H1 (cell line): ENCODE data around the gene FAM168B. TPM values are rescaled to one million over a fixed set of nuclear protein-coding genes. Genes with fewer than 3 reads are reported as not detected.

Source experiments
- CTCF ChIA-PET: fragments of 300-600 bp; sonication (Branson Sonifier 250); formaldehyde crosslinking; loops from one replicate; lab custom pipeline; 2021; ENCODE audit not compliant: partially characterized antibody; lab: Charles Lee
- POLR2A ChIA-PET: fragments of 300-600 bp; sonication (Branson Sonifier 250); formaldehyde crosslinking; loops from one replicate; lab custom pipeline; 2021; ENCODE audit warnings: inconsistent platforms; ENCODE audit not compliant: partially characterized antibody; lab: Charles Lee
- DNase-seq, 2 experiments: peaks; one replicate each; pipeline versions ENCODE4 v3.0.0 to v3.0.0-alpha.2; 2010 to 2022; ENCODE audit warnings: low spot score in 2 of 2, low read depth in 1 of 2, mixed read lengths in 1 of 2
- FAIRE-seq: peaks from 2 replicates; lab custom pipeline; 2011; peaks lifted over from hg19 to GRCh38; lab: Jason Lieb, UNC
- H2AFZ ChIP-seq: 2 replicates; pipeline ENCODE4 v1.8.1; 2012; ENCODE audit warnings: low read length, inconsistent platforms
- H2AK5ac ChIP-seq: 2 replicates; pipeline ENCODE4 v1.6.1; 2013; ENCODE audit warnings: low read depth, low read length
- H2BK120ac ChIP-seq: replicated peaks from 2 replicates; pipeline ENCODE3; 2013; ENCODE audit warnings: low read depth, low read length, inconsistent platforms
- H2BK12ac ChIP-seq: 2 replicates; pipeline ENCODE4 v1.6.1; 2013; ENCODE audit warnings: low read depth, low read length
- H2BK15ac ChIP-seq: 2 replicates; pipeline ENCODE4 v1.6.1; 2013; ENCODE audit warnings: low read length
- H2BK20ac ChIP-seq: 2 replicates; pipeline ENCODE4 v1.6.1; 2013; ENCODE audit warnings: low read length
- H2BK5ac ChIP-seq: 2 replicates; pipeline ENCODE4 v1.6.1; 2013; ENCODE audit warnings: low read depth, low read length
- H3K14ac ChIP-seq: 2 replicates; pipeline ENCODE4 v1.6.1; 2013; ENCODE audit warnings: inconsistent platforms; ENCODE audit not compliant: insufficient read length
- H3K18ac ChIP-seq: 2 replicates; pipeline ENCODE4 v1.6.1; 2013; ENCODE audit warnings: low read length; ENCODE audit errors: extremely low read depth
- H3K23ac ChIP-seq: 2 replicates; pipeline ENCODE4 v1.6.1; 2013; ENCODE audit warnings: inconsistent platforms; ENCODE audit not compliant: insufficient read length
- H3K23me2 ChIP-seq: 2 replicates; pipeline ENCODE4 v1.6.1; 2013; ENCODE audit warnings: low read depth, low read length
- H3K27ac ChIP-seq: 2 replicates; pipeline ENCODE4 v1.6.1; 2011; ENCODE audit warnings: low read depth, low read length, inconsistent platforms
- H3K27me3 ChIP-seq, 4 experiments: replicated peaks in 1 of 4; 1 replicate in 1 of 4; 2 replicates in 3 of 4; pipeline versions ENCODE4 v1.6.1 to v1.8.1; 2011 to 2013; ENCODE audit warnings: low read length in 3 of 4, mild to moderate bottlenecking in 3 of 4, inconsistent platforms in 2 of 4, mixed read lengths in 2 of 4, moderate library complexity in 1 of 4; ENCODE audit not compliant: control insufficient read depth in 3 of 4, insufficient read depth in 3 of 4; ENCODE audit errors: extremely low read depth in 1 of 4
- H3K36me3 ChIP-seq, 4 experiments: 2 replicates each; pipeline versions ENCODE4 v1.6.1 to v1.8.1; 2011 to 2013; ENCODE audit warnings: mild to moderate bottlenecking in 4 of 4, low read length in 3 of 4, moderate library complexity in 2 of 4, control low read depth in 1 of 4, inconsistent platforms in 1 of 4; ENCODE audit not compliant: insufficient read depth in 4 of 4, control insufficient read depth in 2 of 4
- H3K4ac ChIP-seq: replicated peaks from 2 replicates; pipeline ENCODE3; 2013; ENCODE audit warnings: low read length, low read depth, mixed read lengths, inconsistent platforms; ENCODE audit not compliant: insufficient read length
- H3K4me1 ChIP-seq, 4 experiments: replicated peaks in 1 of 4; 1 replicate in 1 of 4; 2 replicates in 3 of 4; pipeline versions ENCODE4 v1.6.1 to v1.8.1; 2011 to 2013; ENCODE audit warnings: low read length in 3 of 4, inconsistent platforms in 2 of 4, mixed read lengths in 1 of 4; ENCODE audit not compliant: insufficient read depth in 4 of 4, control insufficient read depth in 3 of 4
- H3K4me2 ChIP-seq, 2 experiments: 2 replicates each; pipeline versions ENCODE4 v1.6.1 to v1.8.1; 2011 to 2013; ENCODE audit warnings: low read depth in 2 of 2, low read length in 2 of 2, control low read depth in 1 of 2, inconsistent platforms in 1 of 2, mild to moderate bottlenecking in 1 of 2; ENCODE audit not compliant: insufficient read depth in 1 of 2
- H3K4me3 ChIP-seq, 4 experiments: fragments of 200-600, 300-600 bp in 1 of 4; sonication (generic), shearing (Covaris generic), sonication (Bioruptor Twin) in 1 of 4; 2 replicates each; pipeline versions ENCODE4 v1.5.1 to v1.8.1; 2011 to 2016; ENCODE audit warnings: low read length in 4 of 4, low read depth in 3 of 4, control low read depth in 2 of 4, inconsistent platforms in 2 of 4, mild to moderate bottlenecking in 2 of 4, mixed read lengths in 1 of 4, moderate library complexity in 1 of 4; ENCODE audit not compliant: insufficient read depth in 2 of 4; ENCODE audit errors: extremely low read depth in 1 of 4
- H3K56ac ChIP-seq: replicated peaks from 2 replicates; pipeline ENCODE3; 2013; ENCODE audit warnings: low read depth, mild to moderate bottlenecking, mixed read lengths, low read length, inconsistent platforms; ENCODE audit not compliant: insufficient read length
- H3K79me1 ChIP-seq: 2 replicates; pipeline ENCODE4 v1.6.1; 2013; ENCODE audit warnings: low read depth, low read length, control low read depth
- H3K79me2 ChIP-seq, 2 experiments: 2 replicates each; pipeline versions ENCODE4 v1.6.1 to v1.8.1; 2012 to 2013; ENCODE audit warnings: low read length in 2 of 2, mild to moderate bottlenecking in 2 of 2, inconsistent platforms in 1 of 2; ENCODE audit not compliant: insufficient read depth in 2 of 2, control insufficient read depth in 1 of 2
- H3K9ac ChIP-seq, 4 experiments: replicated peaks in 1 of 4; 1 replicate in 1 of 4; 2 replicates in 3 of 4; pipeline versions ENCODE4 v1.6.1 to v1.8.1; 2011 to 2013; ENCODE audit warnings: low read depth in 3 of 4, low read length in 3 of 4, control low read depth in 2 of 4, mild to moderate bottlenecking in 2 of 4, moderate library complexity in 2 of 4, inconsistent platforms in 1 of 4; ENCODE audit errors: extremely low read depth in 1 of 4
- H3K9me3 ChIP-seq, 2 experiments: 2 replicates each; pipeline versions ENCODE4 v1.6.1 to v1.8.1; 2012 to 2013; ENCODE audit warnings: mild to moderate bottlenecking in 2 of 2, moderate library complexity in 2 of 2, control low read depth in 1 of 2, inconsistent platforms in 1 of 2, low read depth in 1 of 2, low read length in 1 of 2, mixed read lengths in 1 of 2; ENCODE audit not compliant: insufficient read depth in 2 of 2
- H4K20me1 ChIP-seq, 2 experiments: replicated peaks in 1 of 2; 2 replicates each; pipeline versions ENCODE3 to v1.8.1; 2011 to 2013; ENCODE audit warnings: inconsistent platforms in 2 of 2, low read length in 2 of 2, mild to moderate bottlenecking in 1 of 2; ENCODE audit not compliant: insufficient read depth in 2 of 2, control insufficient read depth in 1 of 2
- H4K5ac ChIP-seq: 2 replicates; pipeline ENCODE4 v1.6.1; 2013; ENCODE audit warnings: low read length, low read depth, mixed read lengths, inconsistent platforms; ENCODE audit not compliant: insufficient read length
- H4K8ac ChIP-seq: 2 replicates; pipeline ENCODE4 v1.8.0; 2013; ENCODE audit warnings: mild to moderate bottlenecking, moderate library complexity, low read length, inconsistent platforms; ENCODE audit not compliant: insufficient read depth; ENCODE audit errors: extremely low read depth
- H4K91ac ChIP-seq: replicated peaks from 2 replicates; pipeline ENCODE3; 2013; ENCODE audit warnings: low read length, mixed read lengths, inconsistent platforms; ENCODE audit not compliant: insufficient read length
- SRF ChIP-seq: IDR thresholded peaks from 2 replicates; pipeline ENCODE4 v1.6.1; 2011; ENCODE audit warnings: mild to moderate bottlenecking, low read depth, low read length, moderate library complexity
- WGBS, 2 experiments: shearing (Covaris generic) in 1 of 2; methylation state at CpG; one replicate each; pipeline versions ENCODE4 v1.1.6 to v1.1.7; 2013 to 2015; ENCODE audit warnings: low lambda C conversion rate in 2 of 2, mixed read lengths in 2 of 2, inconsistent platforms in 1 of 2, low coverage in 1 of 2, missing lambda C conversion rate in 1 of 2; ENCODE audit not compliant: insufficient replicate concordance in 2 of 2, insufficient coverage in 1 of 2, insufficient read length in 1 of 2; ENCODE audit errors: extremely low coverage in 1 of 2, missing lambda C conversion rate in 1 of 2; 5-methylcytosine and 5-hydroxymethylcytosine counted together
- polyA plus RNA-seq, 7 experiments: library from polyadenylated mRNA; depleted of rRNA in 3 of 7; stranded (reverse) in 5 of 7; unstranded in 2 of 7; fragments of >200 nt in 5 of 7; fragments of 200-250 nt in 2 of 7; gene quantifications; 1 replicate in 5 of 7; 2 replicates in 1 of 7; 4 replicates in 1 of 7; pipeline versions ENCODE4 v1.2.1 to v1.2.3, GENCODE V29; 2011 to 2013; ENCODE audit warnings: missing spikeins in 2 of 7, mixed read lengths in 2 of 7
- total RNA-seq: library from RNA; stranded (reverse); fragmentation: NEBNext Ultra II Directional; extraction: Animal tissue kit (Norgen Biotek cat#: 25700); gene quantifications from 2 replicates; pipeline ENCODE4 v1.2.1, GENCODE V29; 2021

FAM168B gene
- total and polyA plus RNA-seq, 2 of the 8 experiments (the other 6 are each of a cell fraction or from before 2014, with no cell fraction given) = 61.9 to 123 TPM

- DNase-seq = no peak
- CTCF ChIA-PET = interaction anchor here (1.0 kb wide), 1 partner anchor 10 kb away, joined by 4 read pairs; no protein-coding TSS in a partner anchor
- TF ChIP-seq SRF = no peak
Measured at GRCh38 chr2:131043199-131044074, 49.8 kb downstream of the FAM168B start.

More at GRCh38 chr2:131043199-131044074, 49.8 kb downstream of the FAM168B start:
- Histone ChIP-seq H3K79me1 (no peaks in the 10 kb centered on the region; the same call in 1 of the 2 replicates), H4K5ac (no peak overlapping the region), H3K4me1 (peaks cover 0 to 5% (median 0%) of the 10 kb centered on the region in 4 experiments; a peak in 3 of 7 replicates), H3K4me2 (no peak overlapping the region), H3K79me2 (no peaks in the 10 kb centered on the region), H3K23ac (no peak overlapping the region), H3K36me3 (peaks cover 0 to 17% (median 2%) of the 10 kb centered on the region in 4 experiments; a peak in 2 of 8 replicates), H3K18ac (no peak overlapping the region), H4K91ac (no peak overlapping the region), H4K8ac (no peak overlapping the region), H2AFZ (no peak overlapping the region), H3K4ac (no peak overlapping the region), H3K14ac (no peak overlapping the region), H2AK5ac (no peak overlapping the region), H3K56ac (no peak overlapping the region), H2BK15ac (no peak overlapping the region), H3K4me3 (no peak overlapping the region), H3K9ac (no peak overlapping the region), H2BK120ac (no peak overlapping the region), H2BK5ac (no peak overlapping the region), H2BK12ac (no peak overlapping the region), H3K23me2 (no peaks in the 10 kb centered on the region), H2BK20ac (no peak overlapping the region), H3K27ac (no peak overlapping the region), H3K27me3 (no peaks in the 10 kb centered on the region), H3K9me3 (no peaks in the 10 kb centered on the region), H4K20me1 (peaks cover 3 to 10% of the 10 kb centered on the region in 2 experiments)
- no peak for FAIRE-seq
- POLR2A ChIA-PET = interaction anchor here (0.5 to 1.2 kb wide), 2 partner anchors 10 to 116 kb away, joined by 3 to 4 read pairs; no protein-coding TSS in a partner anchor
- WGBS, 2 experiments = 90% methylated on average over 18 of the region's 18 CpGs; no CpG with 5 or more reads in 1 of the 2 experiments
